Measurements from ENCODE around the gene LRRC4C. TPM values are rescaled to one million over a fixed set of nuclear protein-coding genes. Genes with fewer than 3 reads are reported as not detected.

The LRRC4C gene
- total RNA-seq, 1 experiment from 2014 or later, result 0.72 TPM

DNA sequence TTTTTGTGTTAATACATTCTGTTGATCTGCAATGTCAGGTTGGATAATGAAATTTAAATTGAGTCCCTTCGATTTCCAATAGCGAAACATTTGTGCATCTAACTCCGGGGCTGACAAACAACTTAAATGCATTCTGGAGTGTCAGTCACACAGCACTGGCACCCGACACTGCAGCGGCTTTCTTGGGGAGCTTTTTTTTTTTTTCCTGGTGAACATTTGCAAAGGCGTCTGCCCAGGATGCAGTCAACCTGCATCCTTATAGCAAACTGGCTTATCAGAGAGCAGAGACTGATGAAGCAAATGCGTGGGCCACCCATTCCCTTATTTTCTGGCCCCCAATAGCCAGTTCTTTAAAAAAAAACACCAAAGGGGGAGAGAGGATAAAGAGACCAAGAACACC lies 1167.7 kb downstream of the LRRC4C start:
- CTCF ChIA-PET, result no interaction called here
- Mint-ChIP-seq H3K4me3 (peak overlapping the region; percentile 45), H3K4me1 (peaks cover 24% of the 10 kb centered on the region), H3K36me3 (no peaks in the 10 kb centered on the region), H3K27me3 (ENCODE audit: low read depth) (peaks cover 77% of the 10 kb centered on the region), H3K27ac (no peak overlapping the region), H3K9me3 (no peaks in the 10 kb centered on the region)
- ATAC-seq (no peak), DNase-seq (ENCODE audit: low spot score) (no peak)
- POLR2A ChIA-PET, result interaction anchor here (0.6 kb wide), 1 partner anchor 56 kb away, joined by 3 read pairs; no protein-coding TSS in a partner anchor
- TF ChIP-seq EMX1 (CRISPR knock-in tag; IDR thresholded peaks at IDR 0.05), result no peak
- TF ChIP-seq, protein P1, sequence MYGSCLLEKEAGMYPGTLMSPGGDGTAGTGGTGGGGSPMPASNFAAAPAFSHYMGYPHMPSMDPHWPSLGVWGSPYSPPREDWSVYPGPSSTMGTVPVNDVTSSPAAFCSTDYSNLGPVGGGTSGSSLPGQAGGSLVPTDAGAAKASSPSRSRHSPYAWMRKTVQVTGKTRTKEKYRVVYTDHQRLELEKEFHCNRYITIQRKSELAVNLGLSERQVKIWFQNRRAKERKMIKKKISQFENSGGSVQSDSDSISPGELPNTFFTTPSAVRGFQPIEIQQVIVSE (CRISPR knock-in tag; IDR thresholded peaks at IDR 0.05; ENCODE audit: borderline replicate concordance), result no peak
- TF ChIP-seq, protein P2, sequence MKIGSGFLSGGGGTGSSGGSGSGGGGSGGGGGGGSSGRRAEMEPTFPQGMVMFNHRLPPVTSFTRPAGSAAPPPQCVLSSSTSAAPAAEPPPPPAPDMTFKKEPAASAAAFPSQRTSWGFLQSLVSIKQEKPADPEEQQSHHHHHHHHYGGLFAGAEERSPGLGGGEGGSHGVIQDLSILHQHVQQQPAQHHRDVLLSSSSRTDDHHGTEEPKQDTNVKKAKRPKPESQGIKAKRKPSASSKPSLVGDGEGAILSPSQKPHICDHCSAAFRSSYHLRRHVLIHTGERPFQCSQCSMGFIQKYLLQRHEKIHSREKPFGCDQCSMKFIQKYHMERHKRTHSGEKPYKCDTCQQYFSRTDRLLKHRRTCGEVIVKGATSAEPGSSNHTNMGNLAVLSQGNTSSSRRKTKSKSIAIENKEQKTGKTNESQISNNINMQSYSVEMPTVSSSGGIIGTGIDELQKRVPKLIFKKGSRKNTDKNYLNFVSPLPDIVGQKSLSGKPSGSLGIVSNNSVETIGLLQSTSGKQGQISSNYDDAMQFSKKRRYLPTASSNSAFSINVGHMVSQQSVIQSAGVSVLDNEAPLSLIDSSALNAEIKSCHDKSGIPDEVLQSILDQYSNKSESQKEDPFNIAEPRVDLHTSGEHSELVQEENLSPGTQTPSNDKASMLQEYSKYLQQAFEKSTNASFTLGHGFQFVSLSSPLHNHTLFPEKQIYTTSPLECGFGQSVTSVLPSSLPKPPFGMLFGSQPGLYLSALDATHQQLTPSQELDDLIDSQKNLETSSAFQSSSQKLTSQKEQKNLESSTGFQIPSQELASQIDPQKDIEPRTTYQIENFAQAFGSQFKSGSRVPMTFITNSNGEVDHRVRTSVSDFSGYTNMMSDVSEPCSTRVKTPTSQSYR (CRISPR knock-in tag; IDR thresholded peaks at IDR 0.05), result no peak
- TF ChIP-seq, protein P3, sequence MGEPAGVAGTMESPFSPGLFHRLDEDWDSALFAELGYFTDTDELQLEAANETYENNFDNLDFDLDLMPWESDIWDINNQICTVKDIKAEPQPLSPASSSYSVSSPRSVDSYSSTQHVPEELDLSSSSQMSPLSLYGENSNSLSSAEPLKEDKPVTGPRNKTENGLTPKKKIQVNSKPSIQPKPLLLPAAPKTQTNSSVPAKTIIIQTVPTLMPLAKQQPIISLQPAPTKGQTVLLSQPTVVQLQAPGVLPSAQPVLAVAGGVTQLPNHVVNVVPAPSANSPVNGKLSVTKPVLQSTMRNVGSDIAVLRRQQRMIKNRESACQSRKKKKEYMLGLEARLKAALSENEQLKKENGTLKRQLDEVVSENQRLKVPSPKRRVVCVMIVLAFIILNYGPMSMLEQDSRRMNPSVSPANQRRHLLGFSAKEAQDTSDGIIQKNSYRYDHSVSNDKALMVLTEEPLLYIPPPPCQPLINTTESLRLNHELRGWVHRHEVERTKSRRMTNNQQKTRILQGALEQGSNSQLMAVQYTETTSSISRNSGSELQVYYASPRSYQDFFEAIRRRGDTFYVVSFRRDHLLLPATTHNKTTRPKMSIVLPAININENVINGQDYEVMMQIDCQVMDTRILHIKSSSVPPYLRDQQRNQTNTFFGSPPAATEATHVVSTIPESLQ (CRISPR knock-in tag; IDR thresholded peaks at IDR 0.05), result no peak
- TF ChIP-seq ZBTB21 (CRISPR knock-in tag; IDR thresholded peaks at IDR 0.05; ENCODE audit: borderline replicate concordance), result no peak
- no peak for TF ChIP-seq ETV6 (CRISPR knock-in tag; IDR thresholded peaks at IDR 0.05)
- no peak for TF ChIP-seq ZNF263 (CRISPR knock-in tag; IDR thresholded peaks at IDR 0.05; ENCODE audit: low read depth)
- TF ChIP-seq, protein P4, sequence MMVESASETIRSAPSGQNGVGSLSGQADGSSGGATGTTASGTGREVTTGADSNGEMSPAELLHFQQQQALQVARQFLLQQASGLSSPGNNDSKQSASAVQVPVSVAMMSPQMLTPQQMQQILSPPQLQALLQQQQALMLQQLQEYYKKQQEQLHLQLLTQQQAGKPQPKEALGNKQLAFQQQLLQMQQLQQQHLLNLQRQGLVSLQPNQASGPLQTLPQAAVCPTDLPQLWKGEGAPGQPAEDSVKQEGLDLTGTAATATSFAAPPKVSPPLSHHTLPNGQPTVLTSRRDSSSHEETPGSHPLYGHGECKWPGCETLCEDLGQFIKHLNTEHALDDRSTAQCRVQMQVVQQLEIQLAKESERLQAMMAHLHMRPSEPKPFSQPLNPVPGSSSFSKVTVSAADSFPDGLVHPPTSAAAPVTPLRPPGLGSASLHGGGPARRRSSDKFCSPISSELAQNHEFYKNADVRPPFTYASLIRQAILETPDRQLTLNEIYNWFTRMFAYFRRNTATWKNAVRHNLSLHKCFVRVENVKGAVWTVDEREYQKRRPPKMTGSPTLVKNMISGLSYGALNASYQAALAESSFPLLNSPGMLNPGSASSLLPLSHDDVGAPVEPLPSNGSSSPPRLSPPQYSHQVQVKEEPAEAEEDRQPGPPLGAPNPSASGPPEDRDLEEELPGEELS (CRISPR knock-in tag; IDR thresholded peaks at IDR 0.05), result no peak
- no peak for TF ChIP-seq ZNF219 (CRISPR knock-in tag; IDR thresholded peaks at IDR 0.05; ENCODE audit: borderline replicate concordance)
- TF ChIP-seq GABPB1 (CRISPR knock-in tag; IDR thresholded peaks at IDR 0.05), result no peak
- TF ChIP-seq, protein P5, sequence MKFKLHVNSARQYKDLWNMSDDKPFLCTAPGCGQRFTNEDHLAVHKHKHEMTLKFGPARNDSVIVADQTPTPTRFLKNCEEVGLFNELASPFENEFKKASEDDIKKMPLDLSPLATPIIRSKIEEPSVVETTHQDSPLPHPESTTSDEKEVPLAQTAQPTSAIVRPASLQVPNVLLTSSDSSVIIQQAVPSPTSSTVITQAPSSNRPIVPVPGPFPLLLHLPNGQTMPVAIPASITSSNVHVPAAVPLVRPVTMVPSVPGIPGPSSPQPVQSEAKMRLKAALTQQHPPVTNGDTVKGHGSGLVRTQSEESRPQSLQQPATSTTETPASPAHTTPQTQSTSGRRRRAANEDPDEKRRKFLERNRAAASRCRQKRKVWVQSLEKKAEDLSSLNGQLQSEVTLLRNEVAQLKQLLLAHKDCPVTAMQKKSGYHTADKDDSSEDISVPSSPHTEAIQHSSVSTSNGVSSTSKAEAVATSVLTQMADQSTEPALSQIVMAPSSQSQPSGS (CRISPR knock-in tag; IDR thresholded peaks at IDR 0.05; ENCODE audit: borderline replicate concordance, low read depth), result no peak
- no peak for TF ChIP-seq ZNF232 (CRISPR knock-in tag; IDR thresholded peaks at IDR 0.05)
- TF ChIP-seq, protein P6, sequence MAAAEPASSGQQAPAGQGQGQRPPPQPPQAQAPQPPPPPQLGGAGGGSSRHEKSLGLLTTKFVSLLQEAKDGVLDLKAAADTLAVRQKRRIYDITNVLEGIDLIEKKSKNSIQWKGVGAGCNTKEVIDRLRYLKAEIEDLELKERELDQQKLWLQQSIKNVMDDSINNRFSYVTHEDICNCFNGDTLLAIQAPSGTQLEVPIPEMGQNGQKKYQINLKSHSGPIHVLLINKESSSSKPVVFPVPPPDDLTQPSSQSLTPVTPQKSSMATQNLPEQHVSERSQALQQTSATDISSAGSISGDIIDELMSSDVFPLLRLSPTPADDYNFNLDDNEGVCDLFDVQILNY (CRISPR knock-in tag; IDR thresholded peaks at IDR 0.05), result no peak
- TF ChIP-seq, protein P7, sequence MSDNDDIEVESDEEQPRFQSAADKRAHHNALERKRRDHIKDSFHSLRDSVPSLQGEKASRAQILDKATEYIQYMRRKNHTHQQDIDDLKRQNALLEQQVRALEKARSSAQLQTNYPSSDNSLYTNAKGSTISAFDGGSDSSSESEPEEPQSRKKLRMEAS (CRISPR knock-in tag; IDR thresholded peaks at IDR 0.05), result no peak
- TF ChIP-seq SMAD4 (CRISPR knock-in tag; IDR thresholded peaks at IDR 0.05), result no peak
- TF ChIP-seq ZNF423 (CRISPR knock-in tag; IDR thresholded peaks at IDR 0.05), result no peak
